Ishikawa (cell line): ENCODE results near the gene DYRK1A.

ENCODE experiments used
- CEBPB ChIP-seq: IDR thresholded peaks from 2 replicates; pipeline ENCODE4 v1.6.1; 2012
- CREB1 ChIP-seq: IDR thresholded peaks from 2 replicates; pipeline ENCODE4 v1.6.1; 2012; ENCODE audit warnings: low read depth
- EGR1 ChIP-seq: IDR thresholded peaks from 2 replicates; pipeline ENCODE4 v1.6.1; 2012
- EP300 ChIP-seq: IDR thresholded peaks from 2 replicates; pipeline ENCODE4 v1.6.1; 2012; ENCODE audit warnings: borderline replicate concordance
- FOXM1 ChIP-seq: IDR thresholded peaks from 2 replicates; pipeline ENCODE4 v1.6.1; 2012; ENCODE audit warnings: low read depth, borderline replicate concordance
- MAX ChIP-seq: IDR thresholded peaks from 2 replicates; pipeline ENCODE4 v1.6.1; 2012
- NFIC ChIP-seq: IDR thresholded peaks from 2 replicates; pipeline ENCODE4 v1.6.1; 2012
- RAD21 ChIP-seq: IDR thresholded peaks from 2 replicates; pipeline ENCODE4 v1.6.1; 2012; ENCODE audit warnings: low read depth
- REST ChIP-seq: IDR thresholded peaks from 2 replicates; pipeline ENCODE4 v1.6.1; 2012; ENCODE audit warnings: low read depth, mild to moderate bottlenecking
- TAF1 ChIP-seq: IDR thresholded peaks from 2 replicates; pipeline ENCODE4 v1.6.1; 2012; ENCODE audit warnings: low read depth, mild to moderate bottlenecking
- TCF12 ChIP-seq: IDR thresholded peaks from 2 replicates; pipeline ENCODE4 v1.6.1; 2012; ENCODE audit warnings: low read depth
- TEAD4 ChIP-seq: IDR thresholded peaks from 2 replicates; pipeline ENCODE4 v1.6.1; 2012
- USF1 ChIP-seq: IDR thresholded peaks from 2 replicates; pipeline ENCODE4 v1.6.1; 2012
- YY1 ChIP-seq: IDR thresholded peaks from 2 replicates; pipeline ENCODE4 v1.6.1; 2012; ENCODE audit warnings: low read depth
- ZBTB7A ChIP-seq: IDR thresholded peaks from 2 replicates; pipeline ENCODE4 v1.6.1; 2012; ENCODE audit warnings: low read depth

DYRK1A gene

GRCh38 chr21:37415939-37416338 is 49.4 kb downstream of the DYRK1A start:
- TF ChIP-seq EP300, result no peak
- TF ChIP-seq YY1, result no peak
- no peak for TF ChIP-seq TAF1
- TF ChIP-seq MAX, result no peak
- TF ChIP-seq CEBPB, result no peak
- no peak for TF ChIP-seq REST
- TF ChIP-seq ZBTB7A, result no peak
- no peak for TF ChIP-seq USF1
- TF ChIP-seq FOXM1, result no peak
- no peak for TF ChIP-seq RAD21

- TF ChIP-seq TAF1 (no peak), EGR1 (no peak), RAD21 (no peak), REST (no peak)
These were observed 50.3 kb downstream of the DYRK1A start for GRCh38 chr21:37416914-37417313.

GRCh38 chr21:37419228-37419906 is 52.8 kb downstream of the DYRK1A start:
- TF ChIP-seq TEAD4, result no peak
- TF ChIP-seq NFIC, result no peak
- no peak for TF ChIP-seq EGR1
- TF ChIP-seq USF1, result no peak
- TF ChIP-seq YY1, result no peak
- no peak for TF ChIP-seq CEBPB
- TF ChIP-seq CREB1, result no peak
- no peak for TF ChIP-seq TCF12
- no peak for TF ChIP-seq TAF1
- no peak for TF ChIP-seq ZBTB7A
- TF ChIP-seq REST, result no peak
- TF ChIP-seq RAD21, result no peak
- no peak for TF ChIP-seq EP300
- no peak for TF ChIP-seq MAX
- no peak for TF ChIP-seq FOXM1

GRCh38 chr21:37421306-37421705 is 54.7 kb downstream of the DYRK1A start:
- TF ChIP-seq TEAD4 (no peak), CEBPB (no peak), TCF12 (no peak), YY1 (no peak), NFIC (no peak), MAX (no peak), ZBTB7A (no peak), USF1 (no peak), EGR1 (no peak), REST (no peak), FOXM1 (no peak), RAD21 (no peak), CREB1 (no peak)
